Fibroblast of mammary gland (primary cell): Measurements from ENCODE around the gene BCS1L.

ENCODE experiments used
- DNase-seq: peaks from one replicate; pipeline ENCODE4 v3.0.0-alpha.2; 2010; ENCODE audit warnings: low read depth
- H3K4me3 ChIP-seq: 2 replicates; pipeline ENCODE4 v1.5.1; 2011; ENCODE audit warnings: low read depth, mild to moderate bottlenecking, low read length, moderate library complexity; ENCODE audit not compliant: control insufficient read depth
- TF ChIP-seq, protein P1 (sequence below): conservative IDR thresholded peaks from 2 replicates; pipeline ENCODE4 v1.5.1; 2011; ENCODE audit warnings: low read depth, low read length, inconsistent platforms; ENCODE audit not compliant: control insufficient read depth, insufficient read depth

BCS1L gene

DNA sequence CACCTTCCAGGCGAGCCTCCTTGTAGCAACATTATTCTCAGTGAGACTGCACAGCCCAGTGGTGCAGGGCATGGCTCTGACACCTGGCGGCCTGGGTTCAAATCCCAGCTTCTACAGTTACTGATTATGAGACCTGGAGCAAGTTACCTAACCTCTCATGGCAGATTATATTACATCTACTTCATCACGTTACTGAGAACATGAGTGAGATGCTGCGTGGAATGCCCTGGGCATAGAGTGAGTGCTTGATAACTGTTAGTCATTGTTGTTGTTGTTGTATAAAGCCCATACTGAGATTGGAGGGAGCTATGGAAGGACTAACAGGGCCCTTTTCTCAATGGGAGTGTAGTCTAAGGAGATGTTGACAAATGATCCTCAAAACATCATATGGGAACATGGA lies 33.1 kb upstream of the BCS1L start:
- H3K4me3 ChIP-seq: no peak overlapping the region
- TF ChIP-seq, protein P1, sequence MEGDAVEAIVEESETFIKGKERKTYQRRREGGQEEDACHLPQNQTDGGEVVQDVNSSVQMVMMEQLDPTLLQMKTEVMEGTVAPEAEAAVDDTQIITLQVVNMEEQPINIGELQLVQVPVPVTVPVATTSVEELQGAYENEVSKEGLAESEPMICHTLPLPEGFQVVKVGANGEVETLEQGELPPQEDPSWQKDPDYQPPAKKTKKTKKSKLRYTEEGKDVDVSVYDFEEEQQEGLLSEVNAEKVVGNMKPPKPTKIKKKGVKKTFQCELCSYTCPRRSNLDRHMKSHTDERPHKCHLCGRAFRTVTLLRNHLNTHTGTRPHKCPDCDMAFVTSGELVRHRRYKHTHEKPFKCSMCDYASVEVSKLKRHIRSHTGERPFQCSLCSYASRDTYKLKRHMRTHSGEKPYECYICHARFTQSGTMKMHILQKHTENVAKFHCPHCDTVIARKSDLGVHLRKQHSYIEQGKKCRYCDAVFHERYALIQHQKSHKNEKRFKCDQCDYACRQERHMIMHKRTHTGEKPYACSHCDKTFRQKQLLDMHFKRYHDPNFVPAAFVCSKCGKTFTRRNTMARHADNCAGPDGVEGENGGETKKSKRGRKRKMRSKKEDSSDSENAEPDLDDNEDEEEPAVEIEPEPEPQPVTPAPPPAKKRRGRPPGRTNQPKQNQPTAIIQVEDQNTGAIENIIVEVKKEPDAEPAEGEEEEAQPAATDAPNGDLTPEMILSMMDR: no peak
- no peak for DNase-seq

DNA sequence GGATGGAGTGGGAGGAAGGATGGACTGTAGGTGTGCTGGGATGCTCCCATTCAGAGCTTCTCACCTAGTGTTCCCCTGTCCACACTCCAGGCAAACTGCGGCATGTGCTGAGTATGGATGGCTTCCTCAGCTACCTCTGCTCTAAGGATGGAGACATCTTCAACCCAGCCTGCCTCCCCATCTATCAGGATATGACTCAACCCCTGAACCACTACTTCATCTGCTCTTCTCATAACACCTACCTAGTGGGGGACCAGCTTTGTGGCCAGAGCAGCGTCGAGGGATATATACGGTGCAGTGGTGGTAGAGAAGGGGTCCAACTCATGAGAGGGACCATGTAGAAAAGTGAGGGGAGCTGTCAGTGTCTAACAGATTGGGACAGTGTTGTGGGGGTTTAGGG lies 31.5 kb upstream of the BCS1L start:
- TF ChIP-seq, protein P1: no peak
- no peak overlapping the region for H3K4me3 ChIP-seq
- no peak for DNase-seq

DNA sequence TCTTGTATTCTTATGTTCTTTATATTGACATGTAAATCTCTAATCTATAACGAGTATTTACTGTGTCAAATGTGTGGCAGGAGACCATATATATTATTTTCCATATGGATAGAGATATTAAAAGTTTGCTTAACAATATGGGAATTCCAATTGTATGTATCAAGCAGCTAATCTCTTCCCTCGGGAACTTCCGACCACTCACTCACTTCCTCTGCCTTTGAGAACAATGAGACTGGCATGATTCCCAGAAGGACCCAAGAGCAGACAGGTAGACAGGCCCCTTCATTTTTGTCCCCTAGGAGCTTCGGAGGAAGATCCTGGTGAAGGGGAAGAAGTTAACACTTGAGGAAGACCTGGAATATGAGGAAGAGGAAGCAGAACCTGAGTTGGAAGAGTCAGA lies 27.6 kb upstream of the BCS1L start:
- TF ChIP-seq, protein P1: no peak

DNA sequence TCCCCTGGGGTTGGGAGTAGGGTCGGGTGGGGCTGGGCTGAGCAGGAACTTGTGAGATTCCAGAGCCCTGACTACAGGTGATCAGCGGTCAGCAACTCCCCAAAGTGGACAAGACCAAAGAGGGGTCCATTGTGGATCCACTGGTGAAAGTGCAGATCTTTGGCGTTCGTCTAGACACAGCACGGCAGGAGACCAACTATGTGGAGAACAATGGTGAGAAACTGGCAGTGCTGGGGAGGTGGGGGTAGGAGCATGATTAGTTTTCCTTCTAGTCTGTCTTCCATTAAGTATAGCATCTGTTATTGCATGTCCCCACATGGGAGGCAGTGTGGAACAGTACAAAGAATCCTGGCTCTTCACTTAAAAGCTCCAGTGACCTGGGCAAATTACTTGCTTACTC lies 23.8 kb upstream of the BCS1L start:
- TF ChIP-seq, protein P1: no peak
- DNase-seq: no peak

More for the DNA sequence above, 27.6 kb upstream of the BCS1L start:
- no peak overlapping the region for H3K4me3 ChIP-seq
- peak; percentile 40 for DNase-seq

DNA sequence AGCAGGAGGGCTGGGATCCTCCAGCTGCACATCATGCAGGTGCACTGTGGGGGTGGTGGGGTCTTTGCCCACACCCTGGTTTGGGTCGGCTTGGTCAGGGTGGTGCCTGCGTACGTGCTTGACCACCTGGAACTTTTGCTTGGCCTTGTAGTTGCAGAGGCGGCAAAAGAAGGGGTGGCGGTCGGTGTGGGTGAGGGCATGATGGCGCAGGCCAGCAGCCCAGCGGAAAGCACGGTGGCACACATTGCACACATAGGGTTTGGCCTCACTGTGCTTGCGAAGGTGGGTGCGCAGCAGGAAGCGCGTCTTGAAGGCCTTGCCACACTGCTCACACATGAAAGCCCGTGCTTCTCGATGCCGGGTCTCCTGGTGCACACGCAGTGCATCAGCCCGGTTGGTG lies 21.1 kb upstream of the BCS1L start:
- no peak for DNase-seq
- TF ChIP-seq, protein P1: no peak
- no peak overlapping the region for H3K4me3 ChIP-seq

More for the DNA sequence above, 23.8 kb upstream of the BCS1L start:
- no peak overlapping the region for H3K4me3 ChIP-seq

DNA sequence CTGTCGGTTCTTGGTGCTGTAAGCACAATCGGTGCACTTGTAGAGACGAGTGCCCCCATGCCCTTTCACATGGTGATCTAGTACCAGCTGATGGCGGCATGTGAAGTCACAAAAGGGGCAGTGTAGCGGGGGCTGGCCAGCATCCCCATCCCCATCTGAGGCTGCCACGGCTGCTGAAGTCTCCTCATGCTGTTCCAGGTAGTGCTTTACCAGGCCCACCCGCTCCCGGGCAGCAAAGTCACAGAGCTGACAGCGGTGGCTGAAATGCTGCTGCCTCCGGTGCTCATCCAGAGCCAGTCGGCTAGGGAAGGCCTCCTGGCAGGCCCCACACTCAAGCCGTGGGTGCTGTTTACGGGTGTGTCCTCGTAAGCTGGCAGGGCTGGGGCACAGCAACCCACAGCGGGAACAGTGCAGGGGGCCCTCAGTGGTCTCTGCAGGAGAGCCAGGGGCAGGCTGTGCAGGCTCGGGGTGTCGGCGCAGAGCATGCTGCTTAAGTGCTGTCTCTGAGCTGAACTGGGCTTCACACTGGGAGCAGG lies 17.3 kb upstream of the BCS1L start:
- no peak for DNase-seq
- TF ChIP-seq, protein P1: no peak
- H3K4me3 ChIP-seq: no peak overlapping the region

DNA sequence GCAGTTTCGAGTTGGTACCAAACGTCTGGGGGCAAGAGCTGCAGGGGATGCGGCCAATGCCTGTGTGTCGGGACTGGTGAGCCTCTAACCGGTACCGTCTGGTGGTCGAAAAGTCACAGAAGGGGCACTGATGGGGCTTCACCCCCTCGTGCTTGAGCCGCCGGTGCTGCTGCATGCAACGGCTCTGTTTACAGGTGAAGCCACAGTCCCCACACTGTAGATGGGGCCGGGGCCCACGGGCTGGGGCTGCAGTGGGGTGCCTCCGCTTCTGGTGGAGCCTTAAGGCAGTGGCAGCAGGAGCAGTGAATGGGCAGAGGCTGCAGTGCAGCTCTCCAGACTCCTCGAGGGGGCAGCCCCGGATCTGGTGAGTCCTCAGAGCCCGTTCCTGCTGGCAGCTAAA lies 16.7 kb upstream of the BCS1L start:
- no peak overlapping the region for H3K4me3 ChIP-seq
- no peak for DNase-seq
- TF ChIP-seq, protein P1: no peak
